ENCODE measurements around the gene MRTFB. TPM values are rescaled to one million over a fixed set of nuclear protein-coding genes. Genes with fewer than 3 reads are reported as not detected.

MRTFB gene
- total and polyA plus RNA-seq, 11 donors = 8.0 to 38.3 (median 25.3) TPM

DNA sequence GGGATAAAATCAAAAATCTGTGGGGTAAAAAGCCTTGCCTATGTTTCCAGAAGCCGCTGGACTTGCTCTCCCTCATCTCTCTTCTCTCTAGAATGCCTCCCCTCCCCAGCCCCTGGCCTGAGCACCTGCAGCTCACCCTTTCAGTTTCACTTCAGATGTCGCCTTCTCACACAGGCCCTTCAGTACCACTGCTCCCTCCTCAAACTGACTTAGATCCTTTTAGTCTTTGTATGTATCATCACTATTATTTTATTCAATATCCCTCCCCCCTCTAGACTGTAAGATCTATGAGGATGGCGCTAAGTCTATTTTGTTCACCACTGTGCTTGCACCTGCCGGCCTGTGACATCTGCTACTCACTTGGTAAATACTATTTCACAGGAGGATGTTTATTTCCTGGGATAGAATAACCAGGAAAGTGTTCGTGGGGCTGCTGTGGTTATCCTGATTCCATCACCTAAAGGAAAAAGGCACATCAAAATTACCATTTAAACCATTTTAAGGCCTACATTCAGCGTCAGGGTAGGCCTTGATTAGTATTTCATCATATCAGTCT lies 122.3 kb downstream of the MRTFB start:
- Histone ChIP-seq H3K27ac (peak overlapping the region in 3 of 12 donors; percentile 12 to 18 (median 15)), H3K9me3 (peaks cover 0 to 6% (median 0%) of the 10 kb centered on the region in 12 donors), H3K36me3 (no peaks in the 10 kb centered on the region), H3K27me3 (no peaks in the 10 kb centered on the region), H3K4me3 (peak overlapping the region in 2 of 12 donors; percentile 2 to 6), H3K4me1 (peaks cover 0 to 43% (median 16%) of the 10 kb centered on the region in 12 donors)
- intact Hi-C loops (cut with DNase I) = loop anchor here in 3 of 10 donors (5.0 to 10.0 kb wide), 3 partner anchors 119 to 271 kb away; partner anchors contain the start of genes ERCC4 (in 3 of the 3) and MRTFB (in 1 of the 3)
- TF ChIP-seq, protein P1, sequence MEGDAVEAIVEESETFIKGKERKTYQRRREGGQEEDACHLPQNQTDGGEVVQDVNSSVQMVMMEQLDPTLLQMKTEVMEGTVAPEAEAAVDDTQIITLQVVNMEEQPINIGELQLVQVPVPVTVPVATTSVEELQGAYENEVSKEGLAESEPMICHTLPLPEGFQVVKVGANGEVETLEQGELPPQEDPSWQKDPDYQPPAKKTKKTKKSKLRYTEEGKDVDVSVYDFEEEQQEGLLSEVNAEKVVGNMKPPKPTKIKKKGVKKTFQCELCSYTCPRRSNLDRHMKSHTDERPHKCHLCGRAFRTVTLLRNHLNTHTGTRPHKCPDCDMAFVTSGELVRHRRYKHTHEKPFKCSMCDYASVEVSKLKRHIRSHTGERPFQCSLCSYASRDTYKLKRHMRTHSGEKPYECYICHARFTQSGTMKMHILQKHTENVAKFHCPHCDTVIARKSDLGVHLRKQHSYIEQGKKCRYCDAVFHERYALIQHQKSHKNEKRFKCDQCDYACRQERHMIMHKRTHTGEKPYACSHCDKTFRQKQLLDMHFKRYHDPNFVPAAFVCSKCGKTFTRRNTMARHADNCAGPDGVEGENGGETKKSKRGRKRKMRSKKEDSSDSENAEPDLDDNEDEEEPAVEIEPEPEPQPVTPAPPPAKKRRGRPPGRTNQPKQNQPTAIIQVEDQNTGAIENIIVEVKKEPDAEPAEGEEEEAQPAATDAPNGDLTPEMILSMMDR (IDR thresholded peaks at IDR 0.05) = no peak
- no peak for TF ChIP-seq POLR2A (IDR thresholded peaks at IDR 0.05)
- ATAC-seq = no peak
- 68 to 77% (median 74%) methylated on average over 6 of the region's 6 CpGs for WGBS, 4 donors
- DNase-seq = no peak

DNA sequence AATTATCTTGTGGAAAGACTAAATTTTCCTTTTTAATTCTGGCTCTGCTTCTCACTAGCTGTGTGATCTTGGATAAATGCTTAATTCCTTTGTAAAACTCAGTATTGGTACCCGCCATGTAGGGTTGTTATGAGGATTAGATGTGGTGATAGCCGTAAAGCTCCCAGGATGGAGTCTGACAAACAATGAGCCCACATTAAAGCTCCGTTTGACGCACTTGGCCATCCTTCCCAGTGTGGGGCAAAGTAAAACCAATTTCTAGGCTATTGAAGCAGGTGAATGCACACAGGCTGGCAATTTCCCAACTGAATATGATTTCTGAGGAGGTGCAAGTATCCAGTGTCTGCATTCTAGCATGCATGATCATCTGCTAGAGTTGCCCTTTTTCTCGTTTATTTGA lies 123.6 kb downstream of the MRTFB start:
- Histone ChIP-seq H3K27me3 (no peaks in the 10 kb centered on the region), H3K27ac (no peak overlapping the region), H3K4me1 (peaks cover 0 to 52% (median 15%) of the 10 kb centered on the region in 12 donors), H3K4me3 (no peak overlapping the region), H3K9me3 (peaks cover 0 to 6% (median 0%) of the 10 kb centered on the region in 12 donors), H3K36me3 (no peaks in the 10 kb centered on the region)
- no peak for DNase-seq
- TF ChIP-seq, protein P1 (IDR thresholded peaks at IDR 0.05) = no peak
- TF ChIP-seq POLR2A (IDR thresholded peaks at IDR 0.05) = no peak
- intact Hi-C loops (cut with DNase I) = loop anchor here in 4 of 10 donors (5.0 to 10.0 kb wide), 4 partner anchors 120 to 272 kb away; partner anchors contain the start of genes ERCC4 (in 3 of the 4) and MRTFB (in 1 of the 4)
- WGBS, 4 donors = 92 to 94% (median 93%) methylated on average over 5 of the region's 5 CpGs
- ATAC-seq = no peak

DNA sequence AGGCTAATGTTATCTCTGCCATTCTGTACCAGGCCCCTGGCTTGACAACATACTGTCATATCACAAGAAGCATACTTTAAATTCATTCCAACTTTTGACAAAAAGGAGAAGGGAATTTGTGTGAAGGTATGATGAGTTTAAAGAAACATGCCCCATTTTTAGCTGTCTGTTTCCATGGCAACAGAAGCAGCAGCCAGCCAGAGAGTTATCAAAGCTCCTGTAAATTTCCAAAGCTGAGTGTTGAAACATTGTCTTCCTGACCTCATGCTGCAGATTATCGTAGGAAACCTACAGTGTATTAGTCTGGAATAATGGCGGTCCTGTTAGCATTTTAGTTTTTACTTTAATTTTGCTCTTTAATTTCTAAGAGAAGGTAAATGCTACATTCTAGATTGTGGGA lies 124.9 kb downstream of the MRTFB start:
- no peak overlapping the region for H3K4me3 ChIP-seq
- peaks cover 0 to 6% (median 0%) of the 10 kb centered on the region in 12 donors for H3K9me3 ChIP-seq
- peaks cover 0 to 44% (median 15%) of the 10 kb centered on the region in 12 donors for H3K4me1 ChIP-seq
- no peak for ATAC-seq
- H3K36me3 ChIP-seq = no peaks in the 10 kb centered on the region
- peak overlapping the region in 1 of 12 donors; percentile 31 for H3K27ac ChIP-seq
- no peak for DNase-seq
- intact Hi-C loops (cut with DNase I) = loop anchor here in 3 of 10 donors (5.0 to 10.0 kb wide), 3 partner anchors 121 to 271 kb away; partner anchors contain the start of genes ERCC4 (in 2 of the 3) and MRTFB (in 1 of the 3)
- 74 to 84% (median 80%) methylated on average over 2 of the region's 2 CpGs for WGBS, 4 donors
- no peaks in the 10 kb centered on the region for H3K27me3 ChIP-seq
- no peak for TF ChIP-seq POLR2A (IDR thresholded peaks at IDR 0.05)
- TF ChIP-seq, protein P1 (IDR thresholded peaks at IDR 0.05) = no peak

DNA sequence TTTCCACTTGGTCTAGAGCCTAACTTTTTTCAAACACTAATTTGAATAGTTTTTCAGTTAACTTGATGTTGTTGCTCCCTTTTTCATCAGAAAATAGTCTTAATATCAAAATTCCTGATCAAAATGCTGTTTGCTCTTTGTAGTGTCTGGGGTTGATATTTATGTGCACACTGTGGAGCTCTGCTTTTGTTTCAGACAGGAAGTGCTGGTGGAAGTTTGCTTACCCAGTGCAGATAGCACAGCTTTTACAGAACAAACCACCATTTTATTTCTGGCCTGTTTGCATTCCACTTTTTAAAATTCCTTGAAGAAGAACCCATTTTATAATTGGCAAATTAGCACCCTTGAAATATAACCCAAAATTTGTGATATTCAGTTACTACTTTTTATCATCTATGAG lies 125.4 kb downstream of the MRTFB start:
- no peak for TF ChIP-seq POLR2A (IDR thresholded peaks at IDR 0.05)
- TF ChIP-seq, protein P1 (IDR thresholded peaks at IDR 0.05) = no peak
- Histone ChIP-seq H3K4me3 (no peak overlapping the region), H3K27ac (peak overlapping the region in 3 of 12 donors; percentile 31 to 48 (median 37)), H3K36me3 (no peaks in the 10 kb centered on the region), H3K4me1 (peaks cover 0 to 46% (median 15%) of the 10 kb centered on the region in 12 donors), H3K27me3 (no peaks in the 10 kb centered on the region), H3K9me3 (peaks cover 0 to 6% (median 0%) of the 10 kb centered on the region in 12 donors)
- intact Hi-C loops (cut with DNase I) = loop anchor here in 3 of 10 donors (5.0 to 10.0 kb wide), 3 partner anchors 122 to 272 kb away; partner anchors contain the start of genes ERCC4 (in 2 of the 3) and MRTFB (in 1 of the 3)
- DNase-seq = no peak
- ATAC-seq = peak in 1 of 4 donors; percentile 61
